ENCODE results near the gene SHLD2. TPM values are rescaled to one million over a fixed set of nuclear protein-coding genes. Genes with fewer than 3 reads are reported as not detected.

SHLD2 gene
- total and polyA plus RNA-seq, 2 of the 4 experiments (the other 2 are of a cell fraction): 10.6 to 19.9 TPM

DNA sequence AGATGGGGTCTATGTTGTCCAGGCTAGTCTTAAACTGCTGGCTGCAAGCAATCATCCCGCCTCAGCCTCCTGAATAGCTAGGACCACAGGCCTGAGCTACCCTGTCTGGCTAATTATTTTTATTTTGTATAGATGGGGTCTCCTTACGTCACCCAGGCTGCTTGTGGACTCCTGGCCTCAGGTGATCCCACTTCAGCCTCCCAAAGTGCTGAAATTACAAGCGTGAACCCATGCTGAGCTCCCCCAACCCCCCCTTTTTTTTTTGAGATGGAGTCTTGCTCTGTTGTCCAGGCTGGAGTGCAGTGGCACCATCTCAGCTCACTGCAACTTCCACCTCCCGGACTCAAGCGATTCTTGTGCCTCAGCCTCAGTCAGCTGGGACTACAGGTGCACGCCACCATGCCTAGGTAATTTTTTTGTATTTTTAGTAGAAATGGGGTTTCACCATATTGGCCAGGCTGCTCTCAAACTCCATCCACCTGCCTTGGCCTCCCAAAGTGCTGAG lies 49.5 kb upstream of the SHLD2 start:
- no peak overlapping the region for H3K9ac ChIP-seq (ENCODE audit: low read depth, low read length)
- H3K9me1 ChIP-seq (ENCODE audit: insufficient read depth, low read length): no peaks in the 10 kb centered on the region
- no CpG with 5 or more reads among the region's 6 CpGs for WGBS, 2 experiments (ENCODE audit: extremely low coverage in 2 of 2, insufficient read length in 1 of 2)
- no peak overlapping the region for H3K4me3 ChIP-seq (ENCODE audit: insufficient read depth, low read depth, low read length)
- H4K8ac ChIP-seq (ENCODE audit: low read depth in 2 of 2, low read length in 2 of 2): no peak overlapping the region
- no peaks in the 10 kb centered on the region for H4K20me1 ChIP-seq (ENCODE audit: insufficient read depth, low read length)
- TF ChIP-seq, protein P1, sequence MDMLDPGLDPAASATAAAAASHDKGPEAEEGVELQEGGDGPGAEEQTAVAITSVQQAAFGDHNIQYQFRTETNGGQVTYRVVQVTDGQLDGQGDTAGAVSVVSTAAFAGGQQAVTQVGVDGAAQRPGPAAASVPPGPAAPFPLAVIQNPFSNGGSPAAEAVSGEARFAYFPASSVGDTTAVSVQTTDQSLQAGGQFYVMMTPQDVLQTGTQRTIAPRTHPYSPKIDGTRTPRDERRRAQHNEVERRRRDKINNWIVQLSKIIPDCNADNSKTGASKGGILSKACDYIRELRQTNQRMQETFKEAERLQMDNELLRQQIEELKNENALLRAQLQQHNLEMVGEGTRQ (IDR thresholded peaks at IDR 0.05; ENCODE audit: low read depth, low read length): no peak
- TF ChIP-seq RFX5 (IDR thresholded peaks at IDR 0.05; ENCODE audit: low read depth, low read length) (no peak), SMC3 (IDR thresholded peaks at IDR 0.05; ENCODE audit: low read depth, low read length) (no peak), CEBPB (IDR thresholded peaks at IDR 0.05; ENCODE audit: low read depth, low read length) (no peak), BHLHE40 (IDR thresholded peaks at IDR 0.05; ENCODE audit: low read depth, low read length) (no peak), MAZ (IDR thresholded peaks at IDR 0.05; ENCODE audit: borderline replicate concordance, low read depth, low read length) (no peak), NFE2L2 (IDR thresholded peaks at IDR 0.05; ENCODE audit: low read depth, low read length) (no peak), POLR2A (IDR thresholded peaks at IDR 0.05; ENCODE audit: low read depth, low read length) (no peak), RCOR1 (IDR thresholded peaks at IDR 0.05; ENCODE audit: insufficient replicate concordance, low read length) (no peak), FOS (IDR thresholded peaks at IDR 0.05; ENCODE audit: low read depth, low read length) (no peak), MXI1 (IDR thresholded peaks at IDR 0.05; ENCODE audit: borderline replicate concordance, low read depth, low read length) (no peak)
- TF ChIP-seq, protein P2, sequence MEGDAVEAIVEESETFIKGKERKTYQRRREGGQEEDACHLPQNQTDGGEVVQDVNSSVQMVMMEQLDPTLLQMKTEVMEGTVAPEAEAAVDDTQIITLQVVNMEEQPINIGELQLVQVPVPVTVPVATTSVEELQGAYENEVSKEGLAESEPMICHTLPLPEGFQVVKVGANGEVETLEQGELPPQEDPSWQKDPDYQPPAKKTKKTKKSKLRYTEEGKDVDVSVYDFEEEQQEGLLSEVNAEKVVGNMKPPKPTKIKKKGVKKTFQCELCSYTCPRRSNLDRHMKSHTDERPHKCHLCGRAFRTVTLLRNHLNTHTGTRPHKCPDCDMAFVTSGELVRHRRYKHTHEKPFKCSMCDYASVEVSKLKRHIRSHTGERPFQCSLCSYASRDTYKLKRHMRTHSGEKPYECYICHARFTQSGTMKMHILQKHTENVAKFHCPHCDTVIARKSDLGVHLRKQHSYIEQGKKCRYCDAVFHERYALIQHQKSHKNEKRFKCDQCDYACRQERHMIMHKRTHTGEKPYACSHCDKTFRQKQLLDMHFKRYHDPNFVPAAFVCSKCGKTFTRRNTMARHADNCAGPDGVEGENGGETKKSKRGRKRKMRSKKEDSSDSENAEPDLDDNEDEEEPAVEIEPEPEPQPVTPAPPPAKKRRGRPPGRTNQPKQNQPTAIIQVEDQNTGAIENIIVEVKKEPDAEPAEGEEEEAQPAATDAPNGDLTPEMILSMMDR (conservative IDR thresholded peaks at IDR 0.05; ENCODE audit: low read depth, low read length): no peak
- TF ChIP-seq, protein P3, sequence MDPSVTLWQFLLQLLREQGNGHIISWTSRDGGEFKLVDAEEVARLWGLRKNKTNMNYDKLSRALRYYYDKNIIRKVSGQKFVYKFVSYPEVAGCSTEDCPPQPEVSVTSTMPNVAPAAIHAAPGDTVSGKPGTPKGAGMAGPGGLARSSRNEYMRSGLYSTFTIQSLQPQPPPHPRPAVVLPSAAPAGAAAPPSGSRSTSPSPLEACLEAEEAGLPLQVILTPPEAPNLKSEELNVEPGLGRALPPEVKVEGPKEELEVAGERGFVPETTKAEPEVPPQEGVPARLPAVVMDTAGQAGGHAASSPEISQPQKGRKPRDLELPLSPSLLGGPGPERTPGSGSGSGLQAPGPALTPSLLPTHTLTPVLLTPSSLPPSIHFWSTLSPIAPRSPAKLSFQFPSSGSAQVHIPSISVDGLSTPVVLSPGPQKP (IDR thresholded peaks at IDR 0.05; ENCODE audit: borderline replicate concordance, low read depth, low read length): no peak
- H3K23ac ChIP-seq (ENCODE audit: low read depth, low read length): no peak overlapping the region
- in situ Hi-C loops (cut with MboI; ENCODE audit: low sequenced_read_pairs): no loop called here
- no peak overlapping the region for H3K14ac ChIP-seq (replicated peaks; ENCODE audit: low read depth, low read length)
- H2AFZ ChIP-seq (replicated peaks; ENCODE audit: low read length, poor library complexity): no peak overlapping the region
- no peak overlapping the region for H3K4ac ChIP-seq (ENCODE audit: low read depth, low read length)
- intact Hi-C loops (cut with micrococcal nuclease): no loop called here
- no peak overlapping the region for H2BK120ac ChIP-seq (ENCODE audit: low read depth, low read length)
- no peak overlapping the region for H3K56ac ChIP-seq (ENCODE audit: extremely low read depth, insufficient read depth, low read length)
- no peak overlapping the region for H2BK15ac ChIP-seq (ENCODE audit: low read depth, low read length)
- BruUV-seq (replicated peaks): no TSS peak
- no peak for ATAC-seq (ENCODE audit: low read depth)
- H3K27ac ChIP-seq (ENCODE audit: insufficient read depth, low read length): no peak overlapping the region
- H3K9me3 ChIP-seq (ENCODE audit: control insufficient read depth, insufficient read depth, low read length): no peaks in the 10 kb centered on the region
- no peak overlapping the region for H2BK20ac ChIP-seq (ENCODE audit: low read depth, low read length)
- H3K27me3 ChIP-seq (ENCODE audit: control insufficient read depth, insufficient read depth, low read length): no peaks in the 10 kb centered on the region
- H2AK9ac ChIP-seq (replicated peaks; ENCODE audit: low read depth, low read length, poor library complexity): no peak overlapping the region
- H3K4me1 ChIP-seq (ENCODE audit: control insufficient read depth, insufficient read depth, low read length): no peaks in the 10 kb centered on the region
- DNase-seq: no peak
- dilution Hi-C loops (cut with HindIII; ENCODE audit: low sequenced_read_pairs, unreplicated experiment): no loop called here
- ChIA-PET POLR2A (ENCODE audit: unreplicated experiment) (no interaction called here), CTCF (no interaction called here)
- no peak overlapping the region for H4K5ac ChIP-seq (ENCODE audit: low read depth, low read length)
- no peak overlapping the region for H4K91ac ChIP-seq (ENCODE audit: insufficient read depth, low read depth, low read length)
- no peak overlapping the region for H3K18ac ChIP-seq (ENCODE audit: low read depth, low read length)
- H2BK5ac ChIP-seq (ENCODE audit: low read depth, low read length, poor library complexity, severe bottlenecking): no peak overlapping the region
- H3K79me1 ChIP-seq (ENCODE audit: low read depth in 1 of 2, low read length in 2 of 2): no peaks in the 10 kb centered on the region
- H3K36me3 ChIP-seq (ENCODE audit: control insufficient read depth, insufficient read depth, low read length): peaks cover 13% of the 10 kb centered on the region
- no peak overlapping the region for H3K4me2 ChIP-seq (ENCODE audit: low read depth, low read length)
- no peak overlapping the region for H2AK5ac ChIP-seq (ENCODE audit: low read depth, low read length)
